K562 (cell line): Measurements from ENCODE around the gene GABRD. TPM values are rescaled to one million over a fixed set of nuclear protein-coding genes. Genes with fewer than 3 reads are reported as not detected.

ENCODE experiments used
- ATAC-seq: fragments of 200-7000 bp; cut with Tn5 transposase; 3 replicates; pipeline ENCODE4 v1.9.1; 2020; ENCODE audit warnings: moderate library complexity
- BruUV-seq: library from RNA; stranded (reverse); fragments of 400-500 nt; replicated peaks from 2 replicates; lab custom pipeline; 2021; lab: Mats Ljungman, UMichigan
- CTCF ChIA-PET: fragments of 300-600 bp; formaldehyde crosslinking; extraction: SDS; loops from one replicate; lab custom pipeline; 2021; ENCODE audit warnings: low intra/inter-chr PET ratio; lab: Yijun Ruan, JAX
- POLR2A ChIA-PET: fragments of 300-600, 350-650 bp; sonication (Branson Sonifier 250); formaldehyde crosslinking; extraction: SDS; loops from one replicate; lab custom pipeline; 2021; ENCODE audit warnings: antibody characterized with exemption, inconsistent platforms; lab: Yijun Ruan, JAX
- DNase-seq, 4 experiments: peaks; one replicate each; pipeline versions ENCODE4 v3.0.0 to v3.0.0-alpha.2; 2011 to 2018; ENCODE audit warnings: low spot score in 3 of 4, mixed read lengths in 3 of 4; ENCODE audit errors: extremely low read depth in 1 of 4
- FAIRE-seq: peaks from 2 replicates; lab custom pipeline; 2011; peaks lifted over from hg19 to GRCh38; lab: Jason Lieb, UNC
- H2AFZ ChIP-seq: 2 replicates; pipeline ENCODE4 v1.6.0; 2011; ENCODE audit warnings: low read depth, low read length, control low read depth, inconsistent platforms
- H3K27ac ChIP-seq: fragments of 200-600 bp; 3 replicates; pipeline ENCODE4 v1.8.0; 2011; ENCODE audit warnings: low read depth, mild to moderate bottlenecking, control low read depth, inconsistent platforms, low read length, moderate library complexity, mixed read lengths; ENCODE audit errors: extremely low read depth
- H3K27me3 ChIP-seq, 2 experiments: fragments of 300-600 bp in 1 of 2; 2 replicates in 1 of 2; 3 replicates in 1 of 2; pipeline versions ENCODE4 v1.6.0 to v1.8.0; 2011; ENCODE audit warnings: inconsistent platforms in 2 of 2, low read length in 2 of 2, mild to moderate bottlenecking in 1 of 2, mixed read lengths in 1 of 2, moderate library complexity in 1 of 2; ENCODE audit not compliant: control insufficient read depth in 2 of 2, insufficient read depth in 2 of 2
- H3K36me3 ChIP-seq: fragments of 300-600 bp; 3 replicates; pipeline ENCODE4 v1.8.0; 2011; ENCODE audit warnings: mild to moderate bottlenecking, low read length, inconsistent platforms; ENCODE audit not compliant: control insufficient read depth, insufficient read depth
- H3K4me1 ChIP-seq, 2 experiments: fragments of 200-600 bp in 1 of 2; replicated peaks in 1 of 2; 2 replicates in 1 of 2; 3 replicates in 1 of 2; pipeline versions ENCODE4 v1.5.1 to v1.8.0; 2011; ENCODE audit warnings: inconsistent platforms in 2 of 2, low read length in 2 of 2, mild to moderate bottlenecking in 1 of 2, mixed read lengths in 1 of 2, moderate library complexity in 1 of 2; ENCODE audit not compliant: control insufficient read depth in 2 of 2, insufficient read depth in 2 of 2
- H3K4me2 ChIP-seq: 2 replicates; pipeline ENCODE4 v1.6.1; 2011; ENCODE audit warnings: low read length, control low read depth, inconsistent platforms, mixed read lengths; ENCODE audit not compliant: insufficient read depth
- H3K4me3 ChIP-seq: fragments of 200-600 bp; sonication (generic), shearing (Covaris generic); 2 replicates; pipeline ENCODE4 v1.5.1; 2016; ENCODE audit warnings: control low read depth, inconsistent platforms
- H3K79me2 ChIP-seq: fragments of 200-600 bp; 3 replicates; pipeline ENCODE4 v1.8.0; 2011; ENCODE audit warnings: low read length, inconsistent platforms; ENCODE audit not compliant: control insufficient read depth, insufficient read depth
- H3K9ac ChIP-seq, 2 experiments: 2 replicates each; pipeline versions ENCODE4 v1.6.0 to v1.6.1; 2011; ENCODE audit warnings: low read depth in 2 of 2, low read length in 2 of 2, control low read depth in 1 of 2, inconsistent platforms in 1 of 2, mild to moderate bottlenecking in 1 of 2, mixed read lengths in 1 of 2; ENCODE audit not compliant: insufficient read depth in 1 of 2
- H3K9me1 ChIP-seq: one replicate; pipeline ENCODE4 v1.6.0; 2011; ENCODE audit warnings: inconsistent platforms, mild to moderate bottlenecking, low read length, moderate library complexity; ENCODE audit not compliant: control insufficient read depth, insufficient read depth
- H3K9me3 ChIP-seq: replicated peaks from 2 replicates; pipeline ENCODE4 v1.5.1; 2011; ENCODE audit warnings: low read depth, low read length, inconsistent platforms; ENCODE audit not compliant: control insufficient read depth, insufficient read depth
- H4K20me1 ChIP-seq: replicated peaks from 2 replicates; pipeline ENCODE4 v1.6.1; 2011; ENCODE audit warnings: low read length, inconsistent platforms, mixed read lengths; ENCODE audit not compliant: control insufficient read depth, insufficient read depth
- ARID4B ChIP-seq: sonication (generic); formaldehyde crosslinking; IDR thresholded peaks from 2 replicates; pipeline ENCODE4 v1.8.0; 2022; ENCODE audit warnings: mild to moderate bottlenecking, missing genetic modification reagents
- ATF4 ChIP-seq: fragments of 450-650 bp; formaldehyde crosslinking; IDR thresholded peaks from 2 replicates; pipeline ENCODE4 v1.4.0; 2022; ENCODE audit warnings: mild to moderate bottlenecking, moderate library complexity
- CGGBP1 ChIP-seq: fragments of 250-450 bp; sonication (Bioruptor Pico); IDR thresholded peaks from 2 replicates; pipeline ENCODE4 v1.9.0; 2021; ENCODE audit warnings: mild to moderate bottlenecking
- EHMT2 ChIP-seq: fragments of 450-650 bp; IDR thresholded peaks from 2 replicates; pipeline ENCODE4 v1.6.1; 2018; ENCODE audit warnings: antibody characterized with exemption
- ETV5 ChIP-seq: sonication (generic); formaldehyde crosslinking; IDR thresholded peaks from 2 replicates; pipeline ENCODE4 v1.4.0; 2020; ENCODE audit warnings: low read depth, mild to moderate bottlenecking, missing genetic modification reagents
- NRF1 ChIP-seq, 2 experiments: fragments of 450-650 bp; IDR thresholded peaks in 1 of 2; conservative IDR thresholded peaks in 1 of 2; 2 replicates each; pipeline ENCODE4 v1.6.1; 2014; ENCODE audit warnings: mild to moderate bottlenecking in 2 of 2
- ZNF274 ChIP-seq: IDR thresholded peaks from 2 replicates; pipeline ENCODE4 v1.6.1; 2011; ENCODE audit warnings: low read depth, mild to moderate bottlenecking, low read length, moderate library complexity, borderline replicate concordance
- ZNF586 ChIP-seq: fragments of 450-650 bp; formaldehyde crosslinking; conservative IDR thresholded peaks from 2 replicates; pipeline ENCODE4 v1.4.0; 2020; ENCODE audit warnings: mild to moderate bottlenecking, moderate library complexity
- ZNF778 ChIP-seq: fragments of 450-650 bp; formaldehyde crosslinking; IDR thresholded peaks from 2 replicates; pipeline ENCODE4 v1.4.0; 2020; ENCODE audit warnings: mild to moderate bottlenecking, moderate library complexity
- ZZZ3 ChIP-seq: fragments of 450-650 bp; IDR thresholded peaks from 2 replicates; pipeline ENCODE4 v1.6.1; 2016; ENCODE audit warnings: antibody characterized with exemption, mild to moderate bottlenecking, moderate library complexity
- WGBS: fragments of 100-300 bp; shearing (Covaris generic); methylation state at CpG from one replicate; pipeline ENCODE4 v1.1.6; 2016; ENCODE audit warnings: low coverage, mixed read lengths; ENCODE audit not compliant: insufficient coverage; ENCODE audit errors: missing lambda C conversion rate; 5-methylcytosine and 5-hydroxymethylcytosine counted together
- in situ Hi-C: fragments of 300-500 bp; cut with MboI; formaldehyde crosslinking; loops from 4 replicates; pipeline ENCODE4 v1.15.0; 2018; ENCODE audit warnings: inconsistent platforms, mixed read lengths
- intact Hi-C: fragments of 100-400 bp; cut with micrococcal nuclease; formaldehyde crosslinking; loops from 2 replicates; pipeline ENCODE4 v1.14.2; 2022
- polyA plus RNA-seq, 8 experiments: library from polyadenylated mRNA; depleted of rRNA in 4 of 8; stranded (reverse) in 5 of 8; unstranded in 3 of 8; fragments of >200 nt; fragmentation: Nextera tagmentation in 2 of 8; fragmentation: Illumina TruSeq in 1 of 8; extraction: Ambion mirVana in 2 of 8; extraction: Trizol in 1 of 8; gene quantifications; 2 replicates each; pipeline versions ENCODE4 v1.2.1 to v1.2.3, GENCODE V29; 2011 to 2014; ENCODE audit warnings: inconsistent platforms in 1 of 8, missing spikeins in 1 of 8
- total RNA-seq, 7 experiments: library from RNA; depleted of rRNA in 6 of 7; stranded (reverse); fragments of >200 nt in 6 of 7; fragmentation: Illumina TruSeq in 2 of 7; extraction: Trizol in 2 of 7; gene quantifications; 2 replicates each; pipeline versions ENCODE4 v1.2.1 to v1.2.3, GENCODE V29; 2011 to 2021; ENCODE audit warnings: low replicate concordance in 1 of 7

GABRD gene
- total and polyA plus RNA-seq, 9 of the 15 experiments (the other 6 are each of a cell fraction or from before 2014, with no cell fraction given) = 0.07 TPM; not detected in 8

GRCh38 chr1:2024451-2024850, 5.3 kb downstream of the GABRD start:
- 0% methylated on average over 10 of the region's 10 CpGs for WGBS
- no peaks in the 10 kb centered on the region for H3K9me1 ChIP-seq
- in situ Hi-C loops (no loop called here), intact Hi-C loops (no loop called here)
- H3K36me3 ChIP-seq = no peaks in the 10 kb centered on the region
- peaks cover 25% of the 10 kb centered on the region for H4K20me1 ChIP-seq
- TF ChIP-seq ZNF586 (CRISPR knock-in tag) = no peak
- TF ChIP-seq ZNF778 (CRISPR knock-in tag) = no peak
- no peak for TF ChIP-seq ZNF274
- no peak for TF ChIP-seq NRF1 (conservative IDR thresholded peaks at IDR 0.05 in 1 of 2, IDR thresholded peaks at IDR 0.05 in 1 of 2)
- CTCF ChIA-PET = no interaction called here
- H3K9ac ChIP-seq = no peak overlapping the region
- DNase-seq (no peak), ATAC-seq (no peak), FAIRE-seq (no peak)
- H3K79me2 ChIP-seq = no peaks in the 10 kb centered on the region
- H3K4me1 ChIP-seq = peaks cover 0 to 30% of the 10 kb centered on the region in 2 experiments; a peak in 2 of 5 replicates
- no peak overlapping the region for H3K27ac ChIP-seq
- POLR2A ChIA-PET = interaction anchor here (0.6 kb wide), 1 partner anchor 8 kb away, joined by 3 read pairs; no protein-coding TSS in a partner anchor
- H3K4me3 ChIP-seq = no peak overlapping the region
- no peaks in the 10 kb centered on the region for H3K9me3 ChIP-seq
- H3K27me3 ChIP-seq = peaks cover 74 to 100% of the 10 kb centered on the region in 2 experiments
- no peak overlapping the region for H2AFZ ChIP-seq
- BruUV-seq = no TSS peak
- H3K4me2 ChIP-seq = no peak overlapping the region

GRCh38 chr1:2024887-2025286, 5.7 kb downstream of the GABRD start:
- Histone ChIP-seq H3K27ac (no peak overlapping the region), H3K9ac (no peak overlapping the region; a peak in 1 of 4 replicates), H3K36me3 (no peaks in the 10 kb centered on the region), H3K27me3 (peaks cover 75 to 100% of the 10 kb centered on the region in 2 experiments), H2AFZ (no peak overlapping the region), H3K79me2 (no peaks in the 10 kb centered on the region), H3K4me1 (peaks cover 0 to 30% of the 10 kb centered on the region in 2 experiments; a peak in 2 of 5 replicates), H3K9me3 (no peaks in the 10 kb centered on the region), H3K9me1 (no peaks in the 10 kb centered on the region), H3K4me2 (no peak overlapping the region), H4K20me1 (peaks cover 25% of the 10 kb centered on the region), H3K4me3 (no peak overlapping the region)
- POLR2A ChIA-PET = interaction anchor here (0.6 kb wide), 2 partner anchors 9 to 427 kb away, joined by 3 to 4 read pairs; no protein-coding TSS in a partner anchor
- in situ Hi-C loops (no loop called here), intact Hi-C loops (no loop called here)
- 4% methylated on average over 18 of the region's 18 CpGs for WGBS
- CTCF ChIA-PET = no interaction called here
- FAIRE-seq (no peak), ATAC-seq (no peak), DNase-seq (no peak)
- BruUV-seq = no TSS peak
- TF ChIP-seq EHMT2 (no peak), ATF4 (CRISPR knock-in tag) (no peak), ARID4B (CRISPR knock-in tag) (no peak), CGGBP1 (CRISPR knock-in tag) (no peak), ZZZ3 (no peak), ETV5 (no peak)
